Mammary epithelial cell (primary cell): Measurements from ENCODE around the gene MAP2K1.

ENCODE experiments used
- CTCF ChIP-seq, 2 donors: IDR thresholded peaks in 1 of 2; conservative IDR thresholded peaks in 1 of 2; 2 replicates each; pipeline ENCODE4 v1.5.1; 2011 to 2012; ENCODE audit warnings: inconsistent platforms in 2 of 2, low read length in 2 of 2, mild to moderate bottlenecking in 2 of 2, control low read depth in 1 of 2, low read depth in 1 of 2; ENCODE audit not compliant: insufficient read depth in 1 of 2; ENCODE audit errors: extremely low read depth in 1 of 2
- EZH2 ChIP-seq: IDR thresholded peaks from 2 replicates; pipeline ENCODE4 v1.6.1; 2012; ENCODE audit warnings: low read length, inconsistent platforms, borderline replicate concordance

- TF ChIP-seq CTCF (conservative IDR thresholded peaks at IDR 0.05 in 1 of 2, IDR thresholded peaks at IDR 0.05 in 1 of 2; ENCODE audit: extremely low read depth in 1 of 2, insufficient read depth in 1 of 2, low read depth in 1 of 2, low read length in 2 of 2) (no peak), EZH2 (no peak)
Observed at GRCh38 chr15:66504563-66505429, 118.1 kb downstream of the MAP2K1 start, which contains the start of the genes RPL4 and ZWILCH.
